ENCODE results near the gene TAF4.
"Not testable (repeated sequence)": the region's sequence is repeated elsewhere in the genome, so short reads cannot be mapped to it uniquely, and the experiment has no call there.

Gene TAF4

DNA sequence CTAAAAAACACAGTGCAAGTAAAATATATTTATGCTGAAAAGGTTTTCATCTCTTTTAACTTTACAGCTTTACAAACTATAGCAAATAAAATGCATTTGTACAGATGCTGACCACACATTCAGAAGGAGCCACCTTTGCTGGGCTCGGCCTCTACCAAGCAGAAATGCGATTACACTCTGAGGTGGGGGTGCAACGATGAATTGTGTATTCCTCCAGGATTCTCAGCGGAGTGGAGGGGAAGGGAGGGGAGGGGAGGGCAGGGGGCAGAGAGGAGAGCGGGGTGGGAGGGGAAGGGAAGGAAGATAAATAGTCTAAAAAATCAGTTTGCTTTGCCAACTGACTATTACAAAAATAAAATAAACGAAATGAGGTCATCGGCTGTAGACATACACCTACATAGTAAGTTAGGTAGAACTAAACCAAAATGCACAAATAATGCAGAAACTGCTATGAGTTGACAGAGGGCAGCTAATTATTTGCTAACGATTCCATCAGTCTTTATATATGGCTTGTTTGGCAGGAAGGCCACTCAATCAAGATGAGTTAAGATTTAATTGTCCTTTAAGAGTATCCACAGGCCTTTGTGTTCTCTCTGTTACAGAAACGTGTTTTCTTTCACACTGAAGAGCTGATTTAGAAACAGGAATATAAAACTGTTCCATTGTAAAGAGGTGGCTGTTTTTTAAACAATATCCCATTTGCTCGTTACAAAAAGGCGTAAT lies 90.1 kb downstream of the TAF4 start:
- DNase-seq (ENCODE audit: low read depth, low spot score) = no peak
- ChIA-PET POLR2A (no interaction called here), CTCF (no interaction called here)
- no peak overlapping the region for H3K4me3 ChIP-seq (ENCODE audit: low read depth, low read length)
- TF ChIP-seq, protein P1, sequence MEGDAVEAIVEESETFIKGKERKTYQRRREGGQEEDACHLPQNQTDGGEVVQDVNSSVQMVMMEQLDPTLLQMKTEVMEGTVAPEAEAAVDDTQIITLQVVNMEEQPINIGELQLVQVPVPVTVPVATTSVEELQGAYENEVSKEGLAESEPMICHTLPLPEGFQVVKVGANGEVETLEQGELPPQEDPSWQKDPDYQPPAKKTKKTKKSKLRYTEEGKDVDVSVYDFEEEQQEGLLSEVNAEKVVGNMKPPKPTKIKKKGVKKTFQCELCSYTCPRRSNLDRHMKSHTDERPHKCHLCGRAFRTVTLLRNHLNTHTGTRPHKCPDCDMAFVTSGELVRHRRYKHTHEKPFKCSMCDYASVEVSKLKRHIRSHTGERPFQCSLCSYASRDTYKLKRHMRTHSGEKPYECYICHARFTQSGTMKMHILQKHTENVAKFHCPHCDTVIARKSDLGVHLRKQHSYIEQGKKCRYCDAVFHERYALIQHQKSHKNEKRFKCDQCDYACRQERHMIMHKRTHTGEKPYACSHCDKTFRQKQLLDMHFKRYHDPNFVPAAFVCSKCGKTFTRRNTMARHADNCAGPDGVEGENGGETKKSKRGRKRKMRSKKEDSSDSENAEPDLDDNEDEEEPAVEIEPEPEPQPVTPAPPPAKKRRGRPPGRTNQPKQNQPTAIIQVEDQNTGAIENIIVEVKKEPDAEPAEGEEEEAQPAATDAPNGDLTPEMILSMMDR (IDR thresholded peaks at IDR 0.05; ENCODE audit: insufficient read depth, low read length, missing control alignments) = no peak

DNA sequence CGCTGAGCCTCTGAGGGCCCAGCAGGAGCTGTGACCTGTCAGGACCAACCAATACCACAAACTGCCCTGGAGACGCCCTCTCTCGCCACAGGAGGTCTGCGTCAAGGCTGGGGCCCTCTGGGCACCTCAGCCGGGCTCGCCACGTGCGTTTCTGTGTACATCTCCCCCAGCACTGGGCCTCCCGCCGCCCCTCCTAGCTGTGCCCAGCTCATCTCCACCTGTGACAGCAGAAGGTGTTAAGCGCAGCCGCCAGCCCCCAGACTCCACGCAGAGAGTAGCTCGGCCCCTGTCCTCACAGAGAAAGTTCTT lies 91.4 kb downstream of the TAF4 start:
- ChIA-PET POLR2A (no interaction called here), CTCF (no interaction called here)
- no peak for DNase-seq (ENCODE audit: low read depth, low spot score)
- TF ChIP-seq, protein P1 (IDR thresholded peaks at IDR 0.05; ENCODE audit: insufficient read depth, low read length, missing control alignments) = no peak
- H3K4me3 ChIP-seq (ENCODE audit: low read depth, low read length) = no peak overlapping the region

DNA sequence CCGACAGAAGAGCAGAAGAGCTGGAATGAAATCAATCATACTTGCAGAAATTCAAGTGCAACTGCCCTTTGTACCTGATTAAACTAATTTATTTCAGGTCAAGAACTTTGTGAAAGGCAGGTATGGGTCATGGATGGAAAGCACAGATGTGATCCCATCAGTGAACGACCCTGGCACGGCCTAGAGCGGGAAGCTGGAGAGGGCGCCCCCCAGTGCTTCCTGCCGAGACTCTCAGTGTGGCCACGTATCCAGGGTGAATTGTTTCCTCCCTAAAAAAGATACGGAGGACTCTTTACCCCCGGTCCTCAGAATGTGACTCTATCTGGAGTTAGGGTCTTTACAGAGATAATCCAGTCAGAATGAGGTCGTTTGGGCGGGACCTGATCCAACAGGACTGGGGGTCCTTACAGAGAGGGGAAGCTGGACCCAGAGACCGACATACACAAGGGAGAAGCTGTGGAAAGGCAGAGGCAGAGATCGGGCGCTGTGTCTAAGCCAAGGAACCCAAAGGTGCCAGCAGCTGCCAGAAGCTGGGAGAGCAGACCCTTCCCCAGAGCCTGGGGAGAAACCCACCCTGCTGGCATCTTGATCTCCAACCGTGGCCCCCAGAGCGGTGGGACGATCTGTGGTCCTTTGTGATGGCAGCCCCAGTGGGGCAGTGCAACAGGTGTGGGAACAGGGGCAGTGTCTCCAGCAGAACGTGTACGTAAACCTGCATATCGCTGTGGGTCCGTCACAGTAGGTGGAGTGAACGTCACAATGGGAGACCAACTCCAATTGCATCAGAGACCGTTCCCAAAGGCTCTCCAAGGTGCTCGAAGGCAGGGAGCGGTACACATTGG lies 91.9 kb downstream of the TAF4 start:
- CTCF ChIA-PET = no interaction called here
- POLR2A ChIA-PET = no interaction called here
- TF ChIP-seq, protein P1 (IDR thresholded peaks at IDR 0.05; ENCODE audit: insufficient read depth, low read length, missing control alignments) = no peak
- no peak overlapping the region for H3K4me3 ChIP-seq (ENCODE audit: low read depth, low read length)
- DNase-seq (ENCODE audit: low read depth, low spot score) = no peak

DNA sequence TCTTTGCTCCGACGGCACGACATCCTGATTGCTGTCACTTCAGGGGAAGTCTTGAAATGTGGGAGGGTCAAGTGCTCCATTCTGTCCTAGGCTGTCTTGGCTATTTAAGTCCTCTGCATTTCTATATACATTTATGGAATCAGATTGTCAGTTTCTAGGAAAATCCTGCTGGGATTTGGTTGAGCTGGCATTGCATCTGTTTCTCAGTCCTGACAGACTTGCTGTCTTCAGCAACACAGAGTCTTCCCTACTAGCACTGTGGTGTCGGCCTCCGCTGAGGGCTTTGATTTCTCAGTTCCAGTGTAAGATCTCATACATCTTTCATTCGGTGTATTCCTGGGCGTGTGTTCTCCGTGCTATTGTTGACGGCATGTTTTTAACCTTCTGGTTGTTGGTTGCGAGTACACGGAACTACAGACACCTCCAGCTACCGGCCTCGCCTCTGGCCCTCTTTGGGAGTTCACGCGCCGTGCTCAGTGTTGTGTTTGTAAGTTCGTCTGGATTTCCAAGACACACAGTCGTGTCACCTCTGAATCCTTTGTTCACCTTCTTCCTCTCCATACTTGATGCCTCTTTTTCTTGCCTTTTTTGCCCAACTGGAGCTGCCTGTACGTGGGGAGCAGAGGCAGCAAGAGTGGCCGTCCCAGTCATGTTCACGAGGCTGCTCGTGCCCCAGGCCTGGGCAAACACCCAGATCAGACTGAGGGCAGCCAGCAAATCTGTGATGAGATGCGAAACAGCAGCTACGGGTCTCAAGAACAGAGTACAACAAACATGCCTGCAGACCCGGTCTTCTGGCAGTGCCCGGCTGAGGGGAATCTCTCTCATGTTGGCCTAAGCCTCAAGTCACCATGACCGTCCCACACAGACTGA lies 92.8 kb downstream of the TAF4 start:
- POLR2A ChIA-PET = no interaction called here
- H3K4me3 ChIP-seq (ENCODE audit: low read depth, low read length) = no peak overlapping the region
- DNase-seq (ENCODE audit: low read depth, low spot score) = no peak
- CTCF ChIA-PET = no interaction called here
- TF ChIP-seq, protein P1 (IDR thresholded peaks at IDR 0.05; ENCODE audit: insufficient read depth, low read length, missing control alignments) = no peak

DNA sequence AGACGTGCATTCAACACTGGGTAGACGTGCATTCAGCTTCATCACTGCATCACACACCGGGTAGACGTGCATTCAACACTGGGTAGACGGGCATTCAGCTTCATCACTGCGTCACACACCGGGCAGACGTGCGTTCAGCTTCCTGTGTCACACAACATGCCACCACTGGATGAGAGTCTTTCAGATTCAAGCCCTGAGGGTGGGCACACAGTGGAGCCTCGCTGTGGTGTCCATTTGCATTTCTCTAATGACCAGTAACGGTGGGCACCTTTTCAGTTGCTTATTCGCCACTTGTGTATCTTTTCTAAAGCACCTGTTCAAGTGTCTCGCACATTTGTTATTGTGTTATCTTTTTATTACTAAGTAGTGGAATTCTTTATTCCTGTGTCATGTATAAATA lies 94.1 kb downstream of the TAF4 start:
- DNase-seq (ENCODE audit: low read depth, low spot score); H3K4me3 ChIP-seq (ENCODE audit: low read depth, low read length); POLR2A ChIA-PET; CTCF ChIA-PET: not testable (repeated sequence)

DNA sequence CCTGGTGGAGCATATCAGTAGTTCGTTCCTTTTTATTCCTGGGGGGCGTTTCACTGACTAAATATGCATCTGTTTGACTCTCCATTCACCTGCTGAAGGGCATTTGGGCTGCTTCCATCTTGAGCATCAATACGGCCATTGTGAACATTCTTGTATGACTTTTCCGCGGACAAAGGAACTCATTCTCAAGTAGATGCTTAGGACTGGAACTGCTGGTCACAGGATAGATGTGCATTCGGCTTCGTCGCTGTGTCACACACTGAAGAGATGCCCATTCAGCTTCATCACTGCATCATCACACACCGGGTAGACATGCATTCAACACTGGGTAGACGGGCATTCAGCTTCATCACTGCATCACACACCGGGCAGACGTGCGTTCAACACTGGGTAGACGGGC lies 95.3 kb downstream of the TAF4 start:
- ChIA-PET CTCF (no interaction called here), POLR2A (no interaction called here)
- TF ChIP-seq, protein P1 (IDR thresholded peaks at IDR 0.05; ENCODE audit: insufficient read depth, low read length, missing control alignments) = no peak
- DNase-seq (ENCODE audit: low read depth, low spot score) = no peak
- H3K4me3 ChIP-seq (ENCODE audit: low read depth, low read length) = no peak overlapping the region
